Keratinocyte (primary cell): ENCODE measurements around the gene MEX3C. TPM values are rescaled to one million over a fixed set of nuclear protein-coding genes. Genes with fewer than 3 reads are reported as not detected.

Source experiments
- DNase-seq: peaks from one replicate; pipeline ENCODE4 v3.0.0-alpha.2; 2011; ENCODE audit warnings: low read depth, missing footprints, low spot score
- FAIRE-seq: peaks from 2 replicates; lab custom pipeline; 2011; peaks lifted over from hg19 to GRCh38; lab: Jason Lieb, UNC
- H2AFZ ChIP-seq: 2 replicates; pipeline ENCODE4 v1.6.0; 2012; ENCODE audit warnings: low read length, control low read depth, inconsistent platforms; ENCODE audit not compliant: control insufficient read depth
- H3K27ac ChIP-seq: 2 replicates; pipeline ENCODE4 v1.5.1; 2011; ENCODE audit warnings: low read length; ENCODE audit not compliant: control insufficient read depth, insufficient read depth
- H3K27me3 ChIP-seq: 3 replicates; pipeline ENCODE4 v1.6.0; 2011; ENCODE audit warnings: low read length; ENCODE audit not compliant: control insufficient read depth, insufficient read depth; ENCODE audit errors: extremely low read depth
- H3K36me3 ChIP-seq, 2 experiments: 2 replicates in 1 of 2; 3 replicates in 1 of 2; pipeline ENCODE4 v1.5.1; 2011; ENCODE audit warnings: low read length in 2 of 2, mild to moderate bottlenecking in 1 of 2; ENCODE audit not compliant: control insufficient read depth in 2 of 2, insufficient read depth in 2 of 2; ENCODE audit errors: extremely low read depth in 1 of 2
- H3K4me1 ChIP-seq: 3 replicates; pipeline ENCODE4 v1.5.1; 2011; ENCODE audit warnings: low read length; ENCODE audit not compliant: control insufficient read depth, insufficient read depth; ENCODE audit errors: extremely low read depth
- H3K4me2 ChIP-seq: 3 replicates; pipeline ENCODE4 v1.6.0; 2011; ENCODE audit warnings: low read depth, low read length; ENCODE audit not compliant: control insufficient read depth, insufficient read depth; ENCODE audit errors: extremely low read depth
- H3K4me3 ChIP-seq, 3 experiments: fragments of 200-600 bp in 1 of 3; sonication (generic) in 1 of 3; 2 replicates in 2 of 3; 3 replicates in 1 of 3; pipeline ENCODE4 v1.5.1; 2011 to 2016; ENCODE audit warnings: low read length in 3 of 3, mild to moderate bottlenecking in 3 of 3, control low read depth in 2 of 3, inconsistent platforms in 1 of 3, low read depth in 1 of 3, mixed read lengths in 1 of 3, mixed run types in 1 of 3, moderate library complexity in 1 of 3; ENCODE audit not compliant: control insufficient read depth in 2 of 3, insufficient read depth in 2 of 3; ENCODE audit errors: extremely low read depth in 1 of 3
- H3K79me2 ChIP-seq: 2 replicates; pipeline ENCODE4 v1.6.0; 2012; ENCODE audit warnings: low read length; ENCODE audit not compliant: control insufficient read depth, insufficient read depth
- H3K9ac ChIP-seq: 3 replicates; pipeline ENCODE4 v1.6.0; 2011; ENCODE audit warnings: low read length; ENCODE audit not compliant: control insufficient read depth, insufficient read depth; ENCODE audit errors: extremely low read depth
- H3K9me1 ChIP-seq: 3 replicates; pipeline ENCODE4 v1.6.0; 2011; ENCODE audit warnings: low read length; ENCODE audit not compliant: control insufficient read depth, insufficient read depth; ENCODE audit errors: extremely low read depth
- H3K9me3 ChIP-seq: 2 replicates; pipeline ENCODE4 v1.5.1; 2012; ENCODE audit warnings: low read depth, low read length; ENCODE audit not compliant: control insufficient read depth
- H4K20me1 ChIP-seq: 3 replicates; pipeline ENCODE4 v1.6.0; 2011; ENCODE audit warnings: low read length; ENCODE audit not compliant: control insufficient read depth, insufficient read depth; ENCODE audit errors: extremely low read depth
- EZH2 ChIP-seq: IDR thresholded peaks from one replicate; pipeline ENCODE4 v1.6.1; 2012; ENCODE audit warnings: inconsistent platforms, mild to moderate bottlenecking, low read length, moderate library complexity
- dilution Hi-C: fragments of 300-500 bp; cut with MboI; formaldehyde crosslinking; loops from one replicate; pipeline ENCODE4 v1.7.0; 2020; ENCODE audit warnings: low sequenced_read_pairs; ENCODE audit not compliant: extremely low pct_ligation_motif_present
- polyA plus RNA-seq, 5 experiments: library from polyadenylated mRNA; depleted of rRNA in 3 of 5; stranded (reverse) in 3 of 5; stranded (forward) in 1 of 5; unstranded in 1 of 5; fragments of >200 nt; gene quantifications; 1 replicate in 1 of 5; 2 replicates in 3 of 5; 3 replicates in 1 of 5; pipeline versions ENCODE4 v1.2.1 to v1.2.3, GENCODE V29; 2011 to 2012; ENCODE audit warnings: missing spikeins in 2 of 5, low read depth in 1 of 5, low replicate concordance in 1 of 5
- TF ChIP-seq, protein P1 (sequence below), 3 experiments: IDR thresholded peaks in 1 of 3; conservative IDR thresholded peaks in 1 of 3; optimal IDR thresholded peaks in 1 of 3; 2 replicates in 2 of 3; 3 replicates in 1 of 3; pipeline versions ENCODE3 to v1.5.1; 2011; ENCODE audit warnings: low read length in 3 of 3, mild to moderate bottlenecking in 3 of 3, moderate library complexity in 2 of 3, control low read depth in 1 of 3, inconsistent platforms in 1 of 3; ENCODE audit not compliant: insufficient read depth in 2 of 3; ENCODE audit errors: extremely low read depth in 1 of 3

The MEX3C gene
- polyA plus RNA-seq, 1 donor (not counting 4 experiments of a cell fraction or from before 2014, with no cell fraction given) = 75.1 TPM

- peaks cover 6% of the 10 kb centered on the region for H4K20me1 ChIP-seq
- peak overlapping the region; percentile 90 for H3K4me2 ChIP-seq
- H2AFZ ChIP-seq = peak overlapping the region; percentile 39
- DNase-seq (no peak), FAIRE-seq (no peak)
- no peaks in the 10 kb centered on the region for H3K9me1 ChIP-seq
- peak overlapping the region; percentile 96 for H3K9ac ChIP-seq
- H3K27ac ChIP-seq = peak overlapping the region; percentile 87
- H3K4me1 ChIP-seq = peaks cover 31% of the 10 kb centered on the region
- no peak for TF ChIP-seq EZH2
- TF ChIP-seq, protein P1, sequence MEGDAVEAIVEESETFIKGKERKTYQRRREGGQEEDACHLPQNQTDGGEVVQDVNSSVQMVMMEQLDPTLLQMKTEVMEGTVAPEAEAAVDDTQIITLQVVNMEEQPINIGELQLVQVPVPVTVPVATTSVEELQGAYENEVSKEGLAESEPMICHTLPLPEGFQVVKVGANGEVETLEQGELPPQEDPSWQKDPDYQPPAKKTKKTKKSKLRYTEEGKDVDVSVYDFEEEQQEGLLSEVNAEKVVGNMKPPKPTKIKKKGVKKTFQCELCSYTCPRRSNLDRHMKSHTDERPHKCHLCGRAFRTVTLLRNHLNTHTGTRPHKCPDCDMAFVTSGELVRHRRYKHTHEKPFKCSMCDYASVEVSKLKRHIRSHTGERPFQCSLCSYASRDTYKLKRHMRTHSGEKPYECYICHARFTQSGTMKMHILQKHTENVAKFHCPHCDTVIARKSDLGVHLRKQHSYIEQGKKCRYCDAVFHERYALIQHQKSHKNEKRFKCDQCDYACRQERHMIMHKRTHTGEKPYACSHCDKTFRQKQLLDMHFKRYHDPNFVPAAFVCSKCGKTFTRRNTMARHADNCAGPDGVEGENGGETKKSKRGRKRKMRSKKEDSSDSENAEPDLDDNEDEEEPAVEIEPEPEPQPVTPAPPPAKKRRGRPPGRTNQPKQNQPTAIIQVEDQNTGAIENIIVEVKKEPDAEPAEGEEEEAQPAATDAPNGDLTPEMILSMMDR (optimal IDR thresholded peaks at IDR 0.05 in 1 of 3, IDR thresholded peaks at IDR 0.05 in 1 of 3, conservative IDR thresholded peaks at IDR 0.05 in 1 of 3; ENCODE audit: extremely low read depth in 1 of 3, insufficient read depth in 2 of 3, low read length in 3 of 3) = no peak
- dilution Hi-C loops = no loop called here
- H3K4me3 ChIP-seq = peak overlapping the region; percentile 86 to 95 (median 95)
- no peaks in the 10 kb centered on the region for H3K27me3 ChIP-seq
- H3K9me3 ChIP-seq = no peaks in the 10 kb centered on the region
- peaks cover 56% of the 10 kb centered on the region for H3K79me2 ChIP-seq
- H3K36me3 ChIP-seq = no peaks in the 10 kb centered on the region
Measured at GRCh38 chr18:51196118-51196810, 1.2 kb downstream of the MEX3C start.

GRCh38 chr18:51195451-51196117 lies 1.9 kb downstream of the MEX3C start:
- TF ChIP-seq EZH2 = no peak
- TF ChIP-seq, protein P1 (optimal IDR thresholded peaks at IDR 0.05 in 1 of 3, IDR thresholded peaks at IDR 0.05 in 1 of 3, conservative IDR thresholded peaks at IDR 0.05 in 1 of 3; ENCODE audit: extremely low read depth in 1 of 3, insufficient read depth in 2 of 3, low read length in 3 of 3) = no peak
- H3K27ac ChIP-seq = peak overlapping the region; percentile 87
- H4K20me1 ChIP-seq = peaks cover 6% of the 10 kb centered on the region
- no peaks in the 10 kb centered on the region for H3K9me3 ChIP-seq
- H3K4me1 ChIP-seq = peaks cover 34% of the 10 kb centered on the region
- H3K4me2 ChIP-seq = peak overlapping the region; percentile 90
- peak overlapping the region; percentile 96 for H3K9ac ChIP-seq
- no peaks in the 10 kb centered on the region for H3K27me3 ChIP-seq
- no peak for DNase-seq
- H3K9me1 ChIP-seq = no peaks in the 10 kb centered on the region
- dilution Hi-C loops = no loop called here
- peak overlapping the region; percentile 21 for H2AFZ ChIP-seq
- peak; percentile 80 for FAIRE-seq
- H3K79me2 ChIP-seq = peaks cover 63% of the 10 kb centered on the region
- H3K4me3 ChIP-seq = peak overlapping the region; percentile 86 to 95 (median 95)
- no peaks in the 10 kb centered on the region for H3K36me3 ChIP-seq
